T-helper 9 cell (primary cell): ENCODE results near the gene ZNF471.

Experiments
- DNase-seq: peaks from one replicate; pipeline ENCODE4 v3.0.0-alpha.2; 2020
- total RNA-seq, 2 donors: gene quantifications; one replicate each; lab custom pipeline; 2026; lab: John Stamatoyannopoulos, UW

ZNF471 gene
- total RNA-seq, result 1.6 to 2.4 reads per million in 2 donors

- peak; percentile 65 for DNase-seq
Measured at GRCh38 chr19:56507446-56508289, at the start of gene ZNF471. TSS of gene ZNF471 (plus strand) at chr19:56507855. CDS start at chr19:56511572, 3,717 bp downstream.

- DNase-seq, result no peak
Measured at GRCh38 chr19:56474308-56474707, 33.3 kb upstream of the ZNF471 start.

GRCh38 chr19:56476093-56476492 lies 31.6 kb upstream of the ZNF471 start:
- DNase-seq, result no peak

GRCh38 chr19:56476651-56477428 lies 30.8 kb upstream of the ZNF471 start, which contains the start of gene ZNF667:
TSS of gene ZNF667 (minus strand) at chr19:56477345. CDS start at chr19:56462370, 14,975 bp downstream.
- DNase-seq, result no peak

GRCh38 chr19:56477429-56478338 lies 30.0 kb upstream of the ZNF471 start:
- no peak for DNase-seq

- no peak for DNase-seq
Measured at GRCh38 chr19:56491399-56491798, 16.3 kb upstream of the ZNF471 start.

GRCh38 chr19:56504581-56504980 lies 3.1 kb upstream of the ZNF471 start:
- no peak for DNase-seq

- no peak for DNase-seq
Measured at GRCh38 chr19:56508290-56508778, 679 bp downstream of the ZNF471 start.

- DNase-seq, result no peak
Measured at GRCh38 chr19:56525214-56525860, 17.7 kb downstream of the ZNF471 start.

- DNase-seq, result no peak
Measured at GRCh38 chr19:56537442-56537841, 29.8 kb downstream of the ZNF471 start.

- peak; percentile 74 for DNase-seq
Measured at GRCh38 chr19:56538254-56538760, 30.7 kb downstream of the ZNF471 start.

GRCh38 chr19:56538761-56539263 lies 31.2 kb downstream of the ZNF471 start, which contains the start of gene ZFP28:
TSS of gene ZFP28 (plus strand) at chr19:56538948. CDS start at chr19:56539019, 71 bp downstream.
- DNase-seq, result no peak

GRCh38 chr19:56543776-56544175 lies 36.1 kb downstream of the ZNF471 start:
- no peak for DNase-seq

- no peak for DNase-seq
Measured at GRCh38 chr19:56547535-56547934, 39.9 kb downstream of the ZNF471 start.

GRCh38 chr19:56554272-56554869 lies 46.7 kb downstream of the ZNF471 start:
- no peak for DNase-seq

- DNase-seq, result no peak
Measured at GRCh38 chr19:56562766-56563165, 55.1 kb downstream of the ZNF471 start.

- peak; percentile 2 for DNase-seq
Measured at GRCh38 chr19:56566904-56567273, 59.2 kb downstream of the ZNF471 start.

GRCh38 chr19:56567274-56568120 lies 59.8 kb downstream of the ZNF471 start, which contains the start of gene ZNF470:
TSS of gene ZNF470 (plus strand) at chr19:56567468. CDS start at chr19:56570312, 2,844 bp downstream.
- DNase-seq, result peak; percentile 77

GRCh38 chr19:56572589-56572988 lies 64.9 kb downstream of the ZNF471 start:
- no peak for DNase-seq

- no peak for DNase-seq
Measured at GRCh38 chr19:56573914-56574313, 66.3 kb downstream of the ZNF471 start.
